Cortex of kidney (tissue), 1 donor: ENCODE measurements around the gene EPB41L3.

ENCODE experiments used
- DNase-seq: peaks from one replicate; lab custom pipeline; 2025; lab: John Stamatoyannopoulos, UW

EPB41L3 gene

GRCh38 chr18:5451871-5452270, 91.9 kb downstream of the EPB41L3 start:
- no peak for DNase-seq

DNA sequence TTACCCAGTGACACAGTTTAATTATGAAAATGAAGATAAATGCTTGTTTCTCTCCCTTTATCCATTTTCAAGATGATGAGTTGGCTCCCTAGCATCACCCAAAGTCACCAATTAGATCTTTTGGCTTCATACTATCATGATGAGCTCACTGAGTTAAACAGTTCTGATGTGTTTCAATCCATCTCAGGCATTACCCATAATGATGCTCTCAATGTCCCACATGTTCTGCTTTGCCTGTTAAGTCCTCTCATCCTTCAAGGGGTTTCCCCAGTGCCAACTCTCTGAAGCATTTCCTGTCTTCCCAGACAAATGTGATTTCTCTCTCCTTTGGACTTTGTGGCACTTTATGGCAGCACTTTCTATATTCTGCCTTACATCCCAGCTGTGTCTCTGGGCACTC, 92.6 kb downstream of the EPB41L3 start:
- DNase-seq, result no peak

GRCh38 chr18:5449858-5450509, 93.8 kb downstream of the EPB41L3 start:
- DNase-seq, result no peak

GRCh38 chr18:5447442-5447841, 96.4 kb downstream of the EPB41L3 start:
- no peak for DNase-seq

DNA sequence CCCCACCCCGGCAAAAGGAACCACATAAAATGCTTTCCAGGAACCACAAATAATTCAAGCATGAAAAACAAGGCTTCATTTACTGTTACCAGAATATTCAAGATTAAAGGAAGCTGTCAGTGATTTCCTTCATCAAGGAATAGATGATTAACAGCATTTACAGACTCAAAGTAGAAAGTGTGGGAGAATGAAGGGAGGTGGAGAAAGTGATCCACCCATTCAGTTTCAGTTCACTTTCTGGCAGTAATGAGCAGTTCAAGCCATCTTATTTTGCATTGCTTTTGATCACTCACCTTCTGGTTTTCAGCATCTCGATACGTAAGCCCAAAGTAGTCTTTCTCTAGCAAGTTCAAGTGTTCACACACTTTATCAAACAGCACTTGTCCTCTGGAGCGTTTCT, 99.0 kb downstream of the EPB41L3 start:
- DNase-seq, result no peak

DNA sequence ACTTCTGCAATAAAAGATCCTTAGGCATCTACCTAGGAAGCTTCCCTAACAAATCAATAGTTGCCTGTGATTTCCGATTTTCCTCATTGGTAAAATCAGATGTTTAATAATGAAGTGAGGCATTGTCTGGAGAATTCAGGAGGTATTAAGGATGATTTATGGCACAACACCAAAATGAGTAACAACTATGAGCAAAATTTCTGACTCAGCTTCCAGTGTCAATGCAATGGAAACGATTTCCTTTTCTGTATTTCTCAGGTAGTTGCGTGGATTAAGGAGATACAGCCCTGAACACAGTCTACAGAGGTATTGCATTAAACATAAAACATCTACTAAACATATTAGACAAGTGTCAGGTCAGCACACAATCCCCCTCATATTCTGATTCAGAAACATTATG, 99.5 kb downstream of the EPB41L3 start:
- no peak for DNase-seq

GRCh38 chr18:5439986-5440696, 103.7 kb downstream of the EPB41L3 start:
- DNase-seq, result no peak

- no peak for DNase-seq
Measured at GRCh38 chr18:5434425-5434824, 109.4 kb downstream of the EPB41L3 start.

DNA sequence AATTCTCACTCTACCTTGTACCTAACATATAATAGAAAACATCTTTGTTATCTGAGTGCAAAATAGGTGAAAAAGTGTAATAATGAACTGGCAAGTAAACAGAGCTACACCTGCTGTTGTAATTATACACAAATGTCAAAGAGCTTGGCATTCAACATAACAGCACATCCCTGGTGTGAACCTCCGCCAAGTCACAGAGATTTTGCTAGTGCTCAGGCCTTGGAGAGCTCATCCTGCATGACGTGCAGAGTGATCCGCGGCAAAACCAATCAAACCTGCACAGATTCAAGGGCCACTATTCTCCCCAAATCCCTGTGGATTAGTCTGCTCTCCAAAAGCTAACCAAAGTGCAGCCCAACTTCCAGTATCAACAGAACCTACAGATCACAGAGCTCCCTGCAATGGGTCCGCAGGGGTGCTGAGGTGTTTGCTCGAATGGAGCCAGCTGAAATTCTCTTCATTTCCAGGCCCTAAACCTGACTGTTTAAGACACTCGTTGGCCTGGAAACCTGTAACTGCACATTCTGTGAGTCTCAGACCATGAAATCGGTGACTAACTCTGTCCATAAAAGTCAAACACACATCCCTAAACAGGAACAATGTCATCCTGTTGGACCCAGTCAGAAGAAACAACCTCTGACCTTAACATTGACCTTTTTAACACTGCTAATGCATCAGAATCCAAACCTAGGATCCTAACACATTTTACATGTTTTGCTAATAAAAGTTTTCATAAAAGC, 111.8 kb downstream of the EPB41L3 start:
- DNase-seq, result no peak

GRCh38 chr18:5430131-5430530, 113.7 kb downstream of the EPB41L3 start:
- no peak for DNase-seq

DNA sequence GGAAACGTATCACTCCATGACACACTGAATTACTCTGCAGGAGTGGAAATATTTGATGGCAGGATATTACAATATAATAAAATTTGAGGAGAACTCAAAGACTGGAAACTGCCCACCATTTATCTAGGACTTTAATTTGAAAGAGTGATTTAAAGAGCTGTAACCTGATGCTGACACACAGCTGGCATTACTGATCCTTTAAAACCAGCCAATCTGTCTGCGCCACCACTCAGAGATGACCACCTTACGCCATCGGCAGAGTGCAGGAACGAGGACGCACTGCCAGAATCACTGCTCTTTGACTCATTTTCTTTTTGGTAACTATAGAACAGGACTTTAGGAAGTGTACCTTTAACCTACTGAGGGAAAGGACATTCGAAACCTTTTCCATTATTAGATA, 114.1 kb downstream of the EPB41L3 start:
- no peak for DNase-seq

- no peak for DNase-seq
Measured at GRCh38 chr18:5425721-5426120, 118.1 kb downstream of the EPB41L3 start.

DNA sequence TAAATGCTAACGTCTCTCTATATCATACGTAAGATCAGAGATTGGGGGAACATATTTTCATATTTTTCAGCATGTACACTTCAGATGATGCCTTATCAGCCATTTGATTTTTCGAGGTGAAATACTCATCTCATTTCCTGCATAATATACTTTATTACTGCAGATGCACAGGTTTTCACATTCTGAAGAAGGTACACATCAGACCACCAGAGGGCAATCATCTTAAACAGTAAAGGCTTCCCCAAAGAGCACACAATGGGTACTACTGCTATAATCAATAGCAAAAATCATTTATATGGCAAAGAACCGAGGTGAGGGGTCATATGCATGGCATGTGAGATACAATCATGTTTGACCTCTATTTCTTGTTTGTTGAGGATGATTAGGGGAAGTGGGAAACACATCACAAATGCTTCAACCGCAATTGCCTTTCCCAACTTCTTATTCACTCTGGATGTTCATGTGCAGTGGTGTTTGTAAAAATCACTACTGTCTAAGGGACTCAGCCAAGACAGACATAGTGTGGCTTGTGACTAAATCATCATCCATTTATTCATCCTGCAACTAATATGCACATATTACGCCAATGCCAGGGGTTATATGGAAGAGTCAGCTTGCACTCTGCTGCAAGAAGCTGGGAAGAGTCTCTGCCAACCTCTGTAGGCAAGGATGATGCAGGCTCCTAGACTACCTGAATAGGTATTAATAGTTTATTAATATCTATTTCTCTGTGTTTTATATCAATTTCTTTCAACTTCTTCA, 118.7 kb downstream of the EPB41L3 start:
- DNase-seq, result no peak

DNA sequence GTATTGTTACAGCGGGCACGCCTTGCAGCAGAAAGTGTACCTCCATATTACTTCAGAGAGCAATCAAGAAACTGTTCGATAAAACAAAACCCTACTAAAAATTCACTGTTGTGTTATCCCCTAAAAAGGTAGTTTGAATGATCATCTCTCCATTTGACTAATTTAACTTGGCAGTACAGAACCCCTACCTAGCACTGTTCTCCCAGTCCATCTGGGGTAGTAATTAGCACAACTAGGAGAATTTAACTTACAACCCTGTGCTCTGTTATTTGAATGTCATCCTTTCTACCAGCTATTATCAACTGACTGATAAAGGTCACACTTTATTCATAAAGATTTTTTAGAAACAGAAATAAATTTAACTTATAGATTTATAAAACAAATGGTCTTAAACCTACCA, 121.2 kb downstream of the EPB41L3 start:
- DNase-seq, result no peak

GRCh38 chr18:5421981-5422380, 121.8 kb downstream of the EPB41L3 start:
- no peak for DNase-seq

DNA sequence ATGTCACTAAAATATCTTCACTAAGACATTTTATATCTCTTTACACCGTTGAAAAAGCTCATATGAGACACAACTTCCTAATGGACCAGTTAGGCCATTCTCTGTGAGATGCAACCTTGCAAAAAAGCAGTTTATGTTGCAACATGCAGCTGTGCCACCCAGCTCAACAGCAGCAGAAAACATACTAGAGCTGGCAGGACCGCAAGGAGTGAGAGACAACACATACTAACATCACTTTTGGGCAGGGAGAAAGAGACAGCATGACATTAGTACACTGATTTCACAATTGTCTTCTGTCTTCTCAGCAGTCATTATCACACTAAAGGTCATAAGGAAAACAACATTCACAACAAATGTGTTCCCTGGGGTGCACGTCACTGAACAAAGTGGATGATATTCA, 122.9 kb downstream of the EPB41L3 start:
- no peak for DNase-seq

DNA sequence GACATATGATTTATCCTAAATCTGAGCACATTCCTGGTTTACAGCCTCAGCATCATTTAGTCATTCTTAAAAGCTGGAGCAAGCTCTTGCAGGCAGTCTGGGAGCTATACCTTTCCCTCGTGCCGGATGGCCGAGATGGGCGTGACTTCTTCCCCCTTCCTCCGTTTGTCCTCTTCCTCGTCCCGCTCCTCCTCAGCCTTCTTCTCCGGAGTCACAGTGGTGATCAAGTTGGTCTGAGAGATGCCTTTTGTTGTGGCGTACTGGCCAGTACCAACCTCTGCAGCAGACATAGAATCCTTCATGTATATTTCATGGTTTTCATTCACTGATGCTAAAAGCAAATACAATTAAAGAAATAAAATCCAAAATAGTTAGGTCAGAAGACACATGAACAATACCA, 124.2 kb downstream of the EPB41L3 start:
- DNase-seq, result no peak

- DNase-seq, result no peak
Measured at GRCh38 chr18:5419030-5419429, 124.8 kb downstream of the EPB41L3 start.

DNA sequence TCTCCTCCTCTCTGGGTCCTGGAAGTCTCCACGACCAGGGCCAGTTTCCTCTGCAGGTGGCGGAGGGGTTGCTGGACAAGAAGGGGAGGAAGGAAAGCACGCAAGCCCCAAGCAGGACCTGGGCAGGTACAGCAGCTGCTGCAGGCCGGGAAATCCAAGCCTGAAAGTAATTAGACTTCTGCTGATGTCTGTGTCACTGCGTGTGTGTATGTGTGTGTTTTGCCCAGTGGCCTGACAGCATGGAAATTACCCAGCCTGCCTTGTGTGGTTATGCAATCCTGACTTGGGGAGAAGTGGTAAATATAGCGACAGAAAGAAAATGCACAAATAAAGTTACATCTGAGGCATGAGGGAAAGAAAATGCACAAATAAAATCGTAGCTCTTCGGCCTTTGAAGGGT, 126.5 kb downstream of the EPB41L3 start:
- DNase-seq, result no peak

GRCh38 chr18:5416112-5416511, 127.7 kb downstream of the EPB41L3 start:
- DNase-seq, result no peak

DNA sequence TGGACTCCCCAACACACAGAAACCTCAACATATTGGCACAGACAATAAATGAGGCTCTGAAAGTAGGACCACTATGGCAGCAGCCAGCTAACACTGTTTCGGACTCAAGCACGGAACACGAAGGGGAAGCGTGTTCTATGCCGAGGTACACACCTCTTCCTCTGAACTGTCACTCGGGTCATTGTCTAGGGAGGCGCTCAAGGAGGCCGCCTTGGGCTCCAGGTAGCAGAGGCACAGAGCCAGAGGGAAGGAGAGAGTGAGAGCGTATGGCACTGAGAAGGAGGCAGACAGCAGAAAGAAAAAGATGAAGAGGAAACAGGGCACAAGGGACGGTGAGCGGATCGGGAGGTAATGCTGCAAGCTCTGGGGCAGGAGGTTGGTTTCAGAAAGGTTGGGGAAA, 128.1 kb downstream of the EPB41L3 start:
- no peak for DNase-seq

DNA sequence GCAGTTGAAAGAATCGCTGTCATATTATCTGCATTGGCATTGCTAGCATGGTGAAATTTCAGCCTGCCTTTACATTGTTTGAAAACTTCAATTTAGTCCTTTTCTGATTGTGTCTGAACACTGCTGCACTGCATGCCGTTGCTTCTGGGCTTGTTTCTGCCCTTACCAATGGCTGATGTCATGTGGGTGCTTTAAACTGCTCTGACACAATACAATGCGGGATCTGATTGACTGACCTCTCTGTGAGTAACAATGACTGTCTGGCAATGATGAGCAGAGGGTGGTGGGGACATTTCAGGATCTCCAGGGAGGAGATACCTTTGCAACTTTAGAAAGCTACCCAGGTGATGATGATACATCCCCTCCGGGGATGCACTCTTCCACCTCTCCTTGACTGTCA, 128.8 kb downstream of the EPB41L3 start:
- no peak for DNase-seq

GRCh38 chr18:5414546-5414945, 129.3 kb downstream of the EPB41L3 start:
- no peak for DNase-seq
